ENCODE data around the gene LSM6. TPM values are rescaled to one million over a fixed set of nuclear protein-coding genes. Genes with fewer than 3 reads are reported as not detected.

The LSM6 gene
- 10 to 100 TPM; 52.2 TPM for total RNA-seq

GRCh38 chr4:146175541-146176453 lies at the start of gene LSM6:
LSM6 (plus strand) TSS chr4:146175718; CDS start chr4:146182922, 7,204 bp downstream.
- peak within 1 kb of the TSS; percentile 94 for H3K27ac Mint-ChIP-seq
- H3K4me1 Mint-ChIP-seq = peaks cover 36% of the 10 kb centered on the region
- ChIA-PET POLR2A (no interaction called here), CTCF (no interaction called here)
- peak within 1 kb of the TSS; percentile 83 for H3K4me3 Mint-ChIP-seq
- H3K36me3 Mint-ChIP-seq (ENCODE audit: low read depth) = peaks cover 8% of the 10 kb centered on the region
- H3K27me3 Mint-ChIP-seq = no peaks in the 10 kb centered on the region
- peak; percentile 85 for DNase-seq
- H3K9me3 Mint-ChIP-seq = no peaks in the 10 kb centered on the region

- Mint-ChIP-seq H3K36me3 (ENCODE audit: low read depth) (no peaks in the 10 kb centered on the region), H3K9me3 (no peaks in the 10 kb centered on the region), H3K4me1 (peaks cover 5% of the 10 kb centered on the region), H3K4me3 (no peak overlapping the region), H3K27me3 (peaks cover 2% of the 10 kb centered on the region), H3K27ac (no peak overlapping the region)
- DNase-seq = no peak
- ChIA-PET CTCF (no interaction called here), POLR2A (no interaction called here)
Measured at GRCh38 chr4:146132445-146132844, 43.1 kb upstream of the LSM6 start.

- ChIA-PET CTCF (interaction anchor here (1.1 kb wide), 1 partner anchor 46 kb away, joined by 3 read pairs; no protein-coding TSS in a partner anchor), POLR2A (no interaction called here)
- no peak overlapping the region for H3K27ac Mint-ChIP-seq
- no peak for DNase-seq
- H3K4me1 Mint-ChIP-seq = peaks cover 5% of the 10 kb centered on the region
- no peak overlapping the region for H3K4me3 Mint-ChIP-seq
- peaks cover 4% of the 10 kb centered on the region for H3K27me3 Mint-ChIP-seq
- no peaks in the 10 kb centered on the region for H3K36me3 Mint-ChIP-seq (ENCODE audit: low read depth)
- H3K9me3 Mint-ChIP-seq = no peaks in the 10 kb centered on the region
Measured at GRCh38 chr4:146134761-146135445, 40.6 kb upstream of the LSM6 start.

- Mint-ChIP-seq H3K27ac (no peak overlapping the region), H3K27me3 (peaks cover 4% of the 10 kb centered on the region), H3K36me3 (ENCODE audit: low read depth) (no peaks in the 10 kb centered on the region), H3K4me1 (peaks cover 5% of the 10 kb centered on the region), H3K4me3 (no peak overlapping the region), H3K9me3 (no peaks in the 10 kb centered on the region)
- CTCF ChIA-PET = no interaction called here
- POLR2A ChIA-PET = no interaction called here
- DNase-seq = no peak
Measured at GRCh38 chr4:146135941-146136340, 39.6 kb upstream of the LSM6 start.

- Mint-ChIP-seq H3K36me3 (ENCODE audit: low read depth) (no peaks in the 10 kb centered on the region), H3K9me3 (no peaks in the 10 kb centered on the region), H3K4me3 (no peak overlapping the region), H3K27me3 (peaks cover 4% of the 10 kb centered on the region), H3K27ac (no peak overlapping the region), H3K4me1 (no peaks in the 10 kb centered on the region)
- ChIA-PET POLR2A (no interaction called here), CTCF (interaction anchor here (1.4 kb wide), 1 partner anchor 17 kb away, joined by 3 read pairs; no protein-coding TSS in a partner anchor)
- no peak for DNase-seq
Measured at GRCh38 chr4:146142768-146143167, 32.8 kb upstream of the LSM6 start.

GRCh38 chr4:146143888-146144287 lies 31.6 kb upstream of the LSM6 start:
- H3K4me1 Mint-ChIP-seq = no peaks in the 10 kb centered on the region
- POLR2A ChIA-PET = no interaction called here
- peaks cover 4% of the 10 kb centered on the region for H3K27me3 Mint-ChIP-seq
- CTCF ChIA-PET = interaction anchor here (1.4 kb wide), 1 partner anchor 18 kb away, joined by 3 read pairs; no protein-coding TSS in a partner anchor
- H3K4me3 Mint-ChIP-seq = no peak overlapping the region
- no peaks in the 10 kb centered on the region for H3K9me3 Mint-ChIP-seq
- no peak overlapping the region for H3K27ac Mint-ChIP-seq
- no peak for DNase-seq
- no peaks in the 10 kb centered on the region for H3K36me3 Mint-ChIP-seq (ENCODE audit: low read depth)

GRCh38 chr4:146146918-146147317 lies 28.6 kb upstream of the LSM6 start:
- CTCF ChIA-PET = no interaction called here
- Mint-ChIP-seq H3K4me1 (no peaks in the 10 kb centered on the region), H3K27ac (no peak overlapping the region), H3K36me3 (ENCODE audit: low read depth) (no peaks in the 10 kb centered on the region), H3K27me3 (peaks cover 2% of the 10 kb centered on the region), H3K4me3 (no peak overlapping the region), H3K9me3 (no peaks in the 10 kb centered on the region)
- DNase-seq = no peak
- POLR2A ChIA-PET = no interaction called here

- Mint-ChIP-seq H3K4me3 (no peak overlapping the region), H3K27me3 (peaks cover 2% of the 10 kb centered on the region), H3K36me3 (ENCODE audit: low read depth) (no peaks in the 10 kb centered on the region), H3K9me3 (no peaks in the 10 kb centered on the region), H3K27ac (no peak overlapping the region), H3K4me1 (no peaks in the 10 kb centered on the region)
- no peak for DNase-seq
- CTCF ChIA-PET = interaction anchor here (0.6 to 1.2 kb wide), 2 partner anchors 25 to 26 kb away, joined by 3 to 4 read pairs; no protein-coding TSS in a partner anchor
- POLR2A ChIA-PET = no interaction called here
Measured at GRCh38 chr4:146148021-146148420, 27.5 kb upstream of the LSM6 start.

- ChIA-PET CTCF (interaction anchor here (1.6 kb wide), 1 partner anchor 12 kb away, joined by 3 read pairs; no protein-coding TSS in a partner anchor), POLR2A (no interaction called here)
- no peak overlapping the region for H3K27ac Mint-ChIP-seq
- H3K27me3 Mint-ChIP-seq = peaks cover 21% of the 10 kb centered on the region
- H3K4me1 Mint-ChIP-seq = no peaks in the 10 kb centered on the region
- H3K9me3 Mint-ChIP-seq = no peaks in the 10 kb centered on the region
- DNase-seq = no peak
- no peaks in the 10 kb centered on the region for H3K36me3 Mint-ChIP-seq (ENCODE audit: low read depth)
- H3K4me3 Mint-ChIP-seq = no peak overlapping the region
Measured at GRCh38 chr4:146154057-146154456, 21.5 kb upstream of the LSM6 start.

- no peaks in the 10 kb centered on the region for H3K36me3 Mint-ChIP-seq (ENCODE audit: low read depth)
- H3K4me3 Mint-ChIP-seq = no peak overlapping the region
- ChIA-PET CTCF (no interaction called here), POLR2A (no interaction called here)
- H3K4me1 Mint-ChIP-seq = peaks cover 3% of the 10 kb centered on the region
- no peak overlapping the region for H3K27ac Mint-ChIP-seq
- no peaks in the 10 kb centered on the region for H3K9me3 Mint-ChIP-seq
- no peak for DNase-seq
- H3K27me3 Mint-ChIP-seq = peaks cover 21% of the 10 kb centered on the region
Measured at GRCh38 chr4:146155152-146155724, 20.3 kb upstream of the LSM6 start.

- CTCF ChIA-PET = interaction anchor here (0.6 kb wide), 1 partner anchor 1605 kb away, joined by 4 read pairs; no protein-coding TSS in a partner anchor
- peaks cover 3% of the 10 kb centered on the region for H3K4me1 Mint-ChIP-seq
- H3K27me3 Mint-ChIP-seq = peaks cover 19% of the 10 kb centered on the region
- no peak for DNase-seq
- H3K36me3 Mint-ChIP-seq (ENCODE audit: low read depth) = no peaks in the 10 kb centered on the region
- H3K9me3 Mint-ChIP-seq = peaks cover 7% of the 10 kb centered on the region
- POLR2A ChIA-PET = no interaction called here
- no peak overlapping the region for H3K4me3 Mint-ChIP-seq
- no peak overlapping the region for H3K27ac Mint-ChIP-seq
Measured at GRCh38 chr4:146158036-146158745, 17.3 kb upstream of the LSM6 start.

GRCh38 chr4:146159384-146160058 lies 16.0 kb upstream of the LSM6 start:
- Mint-ChIP-seq H3K36me3 (ENCODE audit: low read depth) (no peaks in the 10 kb centered on the region), H3K27me3 (peaks cover 13% of the 10 kb centered on the region), H3K4me3 (no peak overlapping the region), H3K9me3 (peaks cover 10% of the 10 kb centered on the region), H3K4me1 (peaks cover 3% of the 10 kb centered on the region), H3K27ac (no peak overlapping the region)
- no peak for DNase-seq
- CTCF ChIA-PET = interaction anchor here (0.9 kb wide), 1 partner anchor 20 kb away, joined by 3 read pairs; no protein-coding TSS in a partner anchor
- POLR2A ChIA-PET = no interaction called here
